ENCODE data around the gene TMEM131. TPM values are rescaled to one million over a fixed set of nuclear protein-coding genes. Genes with fewer than 3 reads are reported as not detected.

TMEM131 gene
- total and polyA plus RNA-seq, 2 of the 8 experiments (the other 6 are each of a cell fraction or from before 2014, with no cell fraction given): 9.7 to 22.9 TPM

Small RNAs within 50 kb of the gene (small RNA-seq; reads per million reads assigned to genes)
- gene HMGN1P36 (ENCODE audit: insufficient read depth) (not detected), gene RNU7-96P (ENCODE audit: insufficient read depth) (not detected)

Other genes with a start within 250 kb of the TMEM131 start
- not detected in 2 replicates for gene VWA3B, start 91.2 kb upstream of the TMEM131 start, total RNA-seq (2021; fragmentation: NEBNext Ultra II Directional; extraction: Animal tissue kit (Norgen Biotek cat#: 25700))
- not detected in 2 replicates for gene VWA3B, start 91.2 kb upstream of the TMEM131 start, polyA plus RNA-seq (2011; rRNA removed)

All from H1 (cell line).